ENCODE results near the gene PSMD11.
A peak's percentile ranks its signal among the peaks of the same experiment; 100 is the strongest.

PSMD11 gene

DNA sequence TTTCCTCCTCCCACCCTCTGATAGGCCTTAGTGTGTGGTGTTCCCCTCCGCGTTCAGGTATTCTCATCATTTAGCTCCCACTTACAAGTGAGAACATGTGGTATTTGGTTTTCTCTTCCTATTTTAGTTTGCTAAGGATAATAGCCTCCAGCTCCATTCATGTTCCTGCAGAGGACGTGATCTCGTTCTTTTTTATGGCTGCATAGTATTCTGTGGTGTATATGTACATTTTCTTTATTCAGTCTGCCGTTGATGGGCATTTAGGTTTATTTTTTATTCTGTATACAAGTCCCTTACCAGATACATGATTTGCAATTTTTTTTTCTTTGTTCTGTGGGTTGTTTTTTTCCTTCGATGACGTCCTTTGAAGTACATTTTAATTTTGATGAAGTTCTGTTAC, 23.6 kb downstream of the PSMD11 start:
- DNase-seq: no peak

DNA sequence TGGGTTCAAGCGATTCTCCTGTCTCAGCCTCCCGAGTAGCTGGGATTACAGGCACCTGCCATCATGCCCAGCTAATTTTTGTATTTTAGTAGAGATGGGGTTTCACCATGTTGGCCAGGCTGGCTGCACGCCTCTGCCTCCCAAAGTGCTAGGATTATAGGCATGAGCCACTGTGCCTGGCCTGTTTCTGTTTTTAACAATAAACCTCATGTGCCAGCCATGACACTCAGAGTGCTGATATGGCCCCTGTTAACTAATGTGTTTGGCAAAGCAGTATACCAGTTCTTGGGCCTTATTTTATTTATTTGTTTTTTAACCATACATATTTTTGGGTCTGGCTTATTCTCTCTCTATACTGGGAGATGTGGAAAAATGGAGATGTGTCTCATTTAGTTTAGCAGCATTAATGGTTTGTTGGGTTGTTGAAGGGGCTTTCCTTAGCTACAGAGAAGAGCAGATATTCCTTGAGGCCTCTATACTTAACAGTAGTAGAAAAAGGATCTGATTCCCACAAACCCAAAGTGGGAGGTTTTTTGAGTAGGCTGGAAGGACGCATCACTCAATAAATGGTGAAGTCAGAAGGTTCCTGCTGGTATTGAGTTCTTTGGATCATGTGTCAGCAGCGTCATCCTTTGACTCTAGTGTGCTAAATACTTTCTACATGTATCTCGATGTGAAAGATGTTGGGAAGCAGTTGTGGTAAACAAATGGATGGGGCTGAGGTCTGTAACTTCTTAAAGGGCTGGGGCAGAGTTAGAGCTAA, 26.3 kb downstream of the PSMD11 start:
- no peak for DNase-seq

DNA sequence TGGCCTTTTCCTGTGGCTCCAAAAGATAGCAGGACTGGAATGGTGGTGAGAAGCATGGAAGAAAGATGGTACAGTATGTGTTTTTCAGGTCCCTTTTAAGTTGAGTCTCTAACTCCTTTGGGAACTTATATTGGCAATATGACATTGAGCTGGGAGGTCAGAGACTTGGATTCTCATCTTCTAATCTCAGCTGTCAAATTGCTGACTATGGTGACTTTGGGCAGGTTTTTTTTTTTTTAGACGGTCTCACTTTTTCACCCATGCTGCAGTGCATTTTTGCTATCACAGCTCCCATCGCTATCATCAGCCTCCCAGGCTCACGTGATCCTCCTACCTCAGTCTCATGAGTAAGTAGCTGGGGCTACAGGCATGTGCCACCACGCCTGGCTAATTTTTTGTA, 27.3 kb downstream of the PSMD11 start:
- no peak for DNase-seq

DNA sequence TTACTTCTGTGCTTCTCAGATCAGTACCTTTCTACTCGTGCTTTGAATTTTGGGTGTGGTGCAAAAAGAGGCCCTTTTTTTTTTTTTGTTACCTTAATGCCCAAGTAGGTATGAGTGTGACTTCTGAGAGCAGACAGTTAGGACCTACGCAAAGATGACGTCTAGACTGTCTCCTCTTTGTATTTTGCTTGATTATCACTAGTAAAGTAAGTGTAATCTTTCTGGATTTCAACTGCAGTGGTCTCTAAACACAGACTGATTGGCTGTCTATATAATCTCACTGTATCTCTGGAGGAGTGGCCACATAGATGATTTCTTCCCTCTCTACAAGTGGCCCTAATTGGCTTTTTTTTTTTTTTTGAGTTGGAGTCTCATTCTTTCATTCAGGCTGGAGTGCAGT, 30.9 kb downstream of the PSMD11 start:
- no peak for DNase-seq

DNA sequence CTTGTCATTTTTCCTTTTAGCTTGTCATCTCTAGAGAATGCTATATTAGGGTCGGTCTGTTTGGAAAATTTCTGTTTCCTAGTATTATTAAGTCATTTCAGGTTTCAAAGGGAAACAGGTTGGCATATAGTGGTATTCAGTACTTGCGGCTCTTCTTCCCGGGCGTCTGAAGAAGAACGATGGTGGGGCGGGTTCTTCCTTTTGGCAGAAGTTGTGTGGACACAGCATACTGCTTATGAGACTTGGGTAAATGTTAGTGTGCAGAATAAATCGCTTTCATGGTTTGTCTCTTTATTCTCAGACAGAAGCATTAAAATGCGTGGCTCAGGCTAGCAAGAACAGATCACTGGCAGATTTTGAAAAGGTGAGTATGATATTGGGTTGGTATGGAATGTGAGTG, 32.9 kb downstream of the PSMD11 start:
- no peak for DNase-seq

DNA sequence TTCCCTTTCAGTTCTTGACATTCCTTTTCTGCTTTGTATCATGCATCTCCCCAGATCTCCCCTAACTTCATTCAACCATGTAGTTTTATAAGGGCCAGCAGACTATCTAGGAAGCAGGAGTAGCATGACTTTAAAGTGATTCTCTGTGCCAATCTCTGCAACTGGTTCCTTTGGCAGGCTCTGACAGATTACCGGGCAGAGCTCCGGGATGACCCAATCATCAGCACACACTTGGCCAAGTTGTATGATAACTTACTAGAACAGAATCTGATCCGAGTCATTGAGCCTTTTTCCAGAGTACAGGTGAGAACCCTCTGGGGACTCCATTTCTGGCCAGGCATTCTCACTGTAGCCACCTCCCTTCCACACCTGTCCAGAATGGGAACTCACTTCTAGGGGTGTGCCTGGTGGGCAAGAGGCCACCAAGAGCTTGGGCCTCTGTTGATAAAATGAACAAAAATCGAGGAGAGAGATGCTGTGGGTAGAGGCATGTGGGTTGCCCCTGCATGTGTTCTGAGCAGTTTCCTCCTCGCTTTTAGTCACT, 34.8 kb downstream of the PSMD11 start:
- no peak for DNase-seq

DNA sequence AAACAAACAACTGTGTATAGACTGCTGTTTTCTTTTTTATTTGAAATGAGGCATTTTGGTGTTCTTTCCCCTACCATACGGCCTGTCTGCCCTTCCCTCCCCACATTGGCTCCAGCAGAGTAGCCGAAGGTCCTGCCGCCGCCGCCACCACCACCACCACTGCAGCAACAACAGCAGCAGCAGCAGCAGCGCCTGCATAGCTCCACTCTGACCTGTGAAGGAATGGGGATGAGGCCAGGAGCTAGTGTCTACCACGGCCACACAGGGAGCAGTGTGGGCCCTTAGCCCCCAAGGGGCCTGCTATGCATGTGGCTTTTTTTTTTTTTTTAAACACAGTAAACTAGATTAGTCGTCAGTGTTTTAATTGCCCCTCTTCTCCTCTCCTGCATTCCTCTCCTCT, 36.9 kb downstream of the PSMD11 start:
- DNase-seq: no peak

DNA sequence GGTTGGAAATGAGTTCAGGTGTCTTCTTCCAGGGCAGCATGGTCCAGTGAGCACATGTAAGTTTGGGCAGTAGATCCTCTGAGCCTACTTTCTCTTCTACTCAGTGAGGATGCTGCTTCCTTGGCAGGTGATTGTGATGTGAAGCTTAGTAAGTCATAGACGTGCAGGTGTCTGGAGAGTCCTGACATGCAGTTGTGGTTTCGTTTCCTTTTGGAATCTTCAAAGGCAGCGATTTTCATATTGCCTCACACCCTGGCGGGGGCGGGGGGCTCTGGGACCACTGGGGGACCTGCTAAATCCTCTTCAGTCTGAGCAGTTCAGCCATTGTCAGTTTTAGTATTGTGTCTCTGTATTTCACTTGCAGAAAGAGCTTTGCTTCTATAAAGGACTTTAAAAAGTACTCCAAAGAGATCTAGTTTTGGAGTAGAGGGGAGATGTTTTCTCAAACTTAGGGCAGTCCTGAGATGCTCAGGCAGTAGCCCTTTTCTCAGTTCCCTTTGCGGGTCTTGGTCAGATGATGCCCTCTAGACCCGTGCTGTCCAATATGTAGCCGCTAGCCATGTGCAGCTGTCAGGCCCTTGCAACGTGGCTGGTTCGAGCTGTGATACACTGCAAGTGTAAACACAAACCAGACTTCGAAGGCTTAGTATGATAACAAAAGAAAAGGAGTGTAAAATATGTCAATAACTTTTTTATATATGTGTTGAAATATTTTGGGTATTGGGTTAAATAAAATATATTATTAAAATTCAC, 38.4 kb downstream of the PSMD11 start:
- DNase-seq: no peak

DNA sequence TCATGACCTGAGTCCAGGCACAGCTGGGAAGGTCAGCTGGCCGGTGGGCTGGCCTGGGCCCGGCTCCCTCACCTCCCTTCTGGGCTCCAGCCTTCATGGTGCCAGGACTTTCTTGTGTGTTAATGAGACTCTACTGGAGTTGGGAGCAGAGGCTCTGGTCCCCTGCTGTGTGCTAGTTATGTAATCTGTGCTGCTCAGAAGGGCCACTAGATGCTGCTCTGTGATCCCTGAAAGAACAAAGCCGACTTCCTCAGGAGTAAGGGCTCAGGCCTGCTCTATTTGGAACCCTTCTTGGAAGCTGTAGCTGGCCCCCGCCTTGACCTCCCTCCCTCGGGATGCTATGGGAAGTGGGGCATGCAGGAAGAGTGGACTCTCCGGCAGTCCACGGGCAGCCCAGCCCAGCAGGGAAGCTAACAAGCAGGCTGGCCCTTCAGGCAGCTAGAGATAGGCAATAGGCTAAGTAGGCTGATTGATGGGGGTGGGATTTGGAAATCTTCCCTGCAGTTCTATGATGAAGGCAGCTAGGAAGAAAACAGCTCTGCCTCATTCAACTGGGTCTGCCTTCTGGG, 39.2 kb downstream of the PSMD11 start:
- peak; percentile 9 for DNase-seq

DNA sequence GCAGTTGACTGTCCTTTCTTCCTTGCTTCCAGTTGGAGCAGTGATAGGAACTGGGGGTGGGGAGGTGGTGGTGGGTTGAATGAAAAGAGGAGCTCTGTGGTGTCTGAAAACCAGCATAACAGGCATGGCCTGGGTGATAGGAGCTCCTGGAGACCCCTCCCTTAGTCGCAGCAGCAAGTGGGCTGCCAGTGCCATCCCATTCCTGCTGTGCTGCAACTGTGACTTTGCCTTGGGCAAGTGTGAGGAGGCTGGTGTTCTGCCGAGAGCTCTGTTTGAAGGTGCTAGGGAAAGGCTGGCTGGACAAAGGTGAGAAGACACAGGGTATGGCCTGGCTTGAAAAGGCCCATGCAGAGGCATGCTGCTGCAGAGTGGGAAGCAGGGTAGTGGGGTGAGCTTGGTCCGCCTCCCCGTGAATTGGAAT, 39.7 kb downstream of the PSMD11 start:
- DNase-seq: no peak

DNA sequence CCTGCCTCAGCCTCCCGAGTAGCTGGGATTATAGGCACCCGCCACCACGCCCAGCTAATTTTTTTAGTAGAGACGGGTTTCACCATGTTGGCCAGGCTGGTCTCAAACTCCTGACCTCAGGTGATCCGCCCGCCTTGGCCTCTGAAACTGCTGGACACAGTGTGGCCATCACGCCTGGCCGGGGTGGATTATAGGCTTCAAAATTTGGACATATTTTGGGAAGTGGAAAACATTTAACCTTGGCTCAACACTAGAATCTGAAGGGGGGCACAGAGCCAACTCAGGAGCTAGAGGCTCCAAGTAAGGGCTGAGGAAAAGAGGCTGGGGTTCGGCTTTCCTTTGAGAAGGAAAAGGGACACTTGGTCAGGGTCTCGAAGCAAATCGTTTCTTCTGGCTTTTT, 40.3 kb downstream of the PSMD11 start:
- DNase-seq: no peak

DNA sequence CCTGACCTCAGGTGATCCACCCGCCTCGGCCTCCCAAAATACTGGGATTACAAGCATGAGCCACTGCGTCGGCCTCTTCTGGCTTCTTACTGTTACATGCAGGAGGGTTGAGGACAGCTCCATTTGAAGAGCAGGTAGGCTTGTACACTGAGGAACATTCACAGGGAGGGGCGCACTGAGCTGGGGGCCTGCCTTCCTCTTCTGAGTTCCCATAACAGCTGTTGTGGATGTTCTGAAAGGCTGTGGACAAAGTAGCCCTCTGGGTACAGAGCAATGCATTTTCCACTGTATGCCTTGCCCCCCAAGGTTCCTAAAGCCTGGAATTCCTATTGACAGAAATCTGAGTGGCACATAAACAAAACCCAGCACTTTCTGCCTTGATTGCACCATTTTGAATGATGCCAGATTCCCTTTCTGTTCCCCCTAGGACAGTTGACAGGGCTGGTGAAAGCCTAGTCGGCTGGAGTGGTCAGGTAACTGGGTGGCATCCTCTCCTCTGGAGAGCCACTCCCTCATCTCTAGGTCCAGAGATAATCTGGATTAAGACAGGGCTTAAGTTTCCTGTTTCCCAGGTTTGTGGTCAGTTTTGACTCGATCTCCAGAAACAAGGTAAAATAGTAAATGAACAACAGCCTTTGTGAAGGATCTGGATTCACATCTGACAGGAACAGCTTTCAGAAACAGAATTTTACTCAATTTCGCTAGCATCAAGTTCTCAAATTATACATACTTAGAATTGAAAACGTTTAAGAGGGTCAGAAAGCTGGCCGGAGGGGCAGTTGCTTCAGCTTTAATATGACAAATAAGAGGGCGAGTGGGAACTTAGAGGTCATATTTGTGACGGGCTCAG, 41.2 kb downstream of the PSMD11 start:
- DNase-seq: no peak

DNA sequence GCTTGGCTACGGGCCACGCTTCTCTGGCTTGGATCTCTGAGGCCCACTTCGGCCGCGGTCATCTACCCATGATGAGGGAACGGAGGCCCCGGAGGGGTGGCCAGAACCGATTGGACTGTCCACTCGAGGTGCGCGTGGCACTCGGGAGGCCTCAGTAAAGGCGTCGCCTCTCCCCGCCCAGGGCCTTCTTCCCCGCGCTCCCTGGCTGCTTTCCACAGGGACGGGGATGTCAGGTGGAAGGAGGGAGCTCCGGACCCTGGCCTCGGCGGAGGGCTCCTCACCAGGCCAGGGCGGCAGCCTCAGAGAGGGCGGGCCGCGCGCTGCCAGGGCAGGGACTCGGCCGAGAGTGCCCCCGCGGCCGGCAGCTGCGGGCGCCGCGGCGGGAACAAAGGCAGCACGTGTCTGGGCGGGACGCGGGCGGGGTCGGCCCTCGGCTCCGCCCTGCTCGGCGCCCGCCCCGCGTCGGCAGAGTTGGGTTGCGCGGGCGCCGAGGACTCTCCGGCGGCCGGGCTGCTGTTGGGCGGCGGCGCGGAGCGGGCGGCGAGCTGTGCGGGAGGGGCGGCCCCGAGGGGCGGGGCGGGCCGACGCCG, 41.9 kb downstream of the PSMD11 start:
- DNase-seq: peak; percentile 49

DNA sequence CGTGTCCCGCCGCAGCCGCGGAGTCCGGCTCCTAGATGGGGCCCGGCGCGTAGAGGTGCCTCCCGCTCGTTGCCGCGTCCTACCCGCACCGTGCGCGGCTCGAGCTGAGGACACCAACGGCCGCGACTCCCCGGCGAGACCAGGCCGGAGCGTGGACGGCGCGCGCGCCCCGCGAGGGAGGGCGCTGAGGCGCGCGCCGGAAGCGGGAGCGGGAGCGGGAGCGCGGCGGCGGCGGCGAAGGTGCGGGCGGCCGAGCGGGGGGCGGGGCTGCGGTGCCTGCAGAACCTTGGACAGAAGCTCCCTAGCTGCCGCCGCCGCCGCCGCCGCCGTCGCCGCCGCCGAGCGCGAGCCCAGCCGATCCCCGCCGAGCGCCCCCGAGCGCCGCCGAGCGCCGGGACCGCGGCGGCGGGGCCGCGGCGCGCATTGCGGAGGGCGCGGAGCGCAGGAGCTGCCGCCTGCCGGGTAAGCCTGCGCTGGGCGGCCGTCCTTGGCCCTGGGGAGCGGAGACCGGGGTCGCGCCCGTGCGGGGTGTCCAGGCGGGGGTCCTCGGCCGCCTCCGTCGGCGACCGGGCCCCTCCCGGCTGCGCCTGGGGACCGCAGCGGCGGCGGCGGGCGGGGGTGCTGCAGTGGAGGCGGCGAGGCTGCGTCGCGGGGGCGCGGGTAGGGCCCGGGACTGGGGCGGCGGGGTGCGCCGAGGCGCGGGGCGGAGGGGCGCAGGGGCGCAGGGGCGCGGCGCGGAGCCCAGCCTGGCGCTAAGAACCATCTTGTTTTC, 42.6 kb downstream of the PSMD11 start, which contains the start of gene CDK5R1:
CDK5R1 (plus strand) TSS at position 293 of the 772 bp plus-strand sequence. CDS start 628 bp downstream, outside the sequence.
- peak; percentile 37 for DNase-seq

DNA sequence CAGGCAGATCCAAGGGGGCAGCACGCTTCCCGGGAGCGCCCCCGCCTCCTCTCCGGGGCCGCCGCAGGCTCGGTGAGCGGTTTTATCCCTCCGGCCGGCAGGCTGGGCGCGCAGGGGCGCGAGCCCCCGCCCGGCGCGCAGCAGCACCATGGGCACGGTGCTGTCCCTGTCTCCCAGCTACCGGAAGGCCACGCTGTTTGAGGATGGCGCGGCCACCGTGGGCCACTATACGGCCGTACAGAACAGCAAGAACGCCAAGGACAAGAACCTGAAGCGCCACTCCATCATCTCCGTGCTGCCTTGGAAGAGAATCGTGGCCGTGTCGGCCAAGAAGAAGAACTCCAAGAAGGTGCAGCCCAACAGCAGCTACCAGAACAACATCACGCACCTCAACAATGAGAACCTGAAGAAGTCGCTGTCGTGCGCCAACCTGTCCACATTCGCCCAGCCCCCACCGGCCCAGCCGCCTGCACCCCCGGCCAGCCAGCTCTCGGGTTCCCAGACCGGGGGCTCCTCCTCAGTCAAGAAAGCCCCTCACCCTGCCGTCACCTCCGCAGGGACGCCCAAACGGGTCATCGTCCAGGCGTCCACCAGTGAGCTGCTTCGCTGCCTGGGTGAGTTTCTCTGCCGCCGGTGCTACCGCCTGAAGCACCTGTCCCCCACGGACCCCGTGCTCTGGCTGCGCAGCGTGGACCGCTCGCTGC, 43.3 kb downstream of the PSMD11 start:
- DNase-seq: no peak

DNA sequence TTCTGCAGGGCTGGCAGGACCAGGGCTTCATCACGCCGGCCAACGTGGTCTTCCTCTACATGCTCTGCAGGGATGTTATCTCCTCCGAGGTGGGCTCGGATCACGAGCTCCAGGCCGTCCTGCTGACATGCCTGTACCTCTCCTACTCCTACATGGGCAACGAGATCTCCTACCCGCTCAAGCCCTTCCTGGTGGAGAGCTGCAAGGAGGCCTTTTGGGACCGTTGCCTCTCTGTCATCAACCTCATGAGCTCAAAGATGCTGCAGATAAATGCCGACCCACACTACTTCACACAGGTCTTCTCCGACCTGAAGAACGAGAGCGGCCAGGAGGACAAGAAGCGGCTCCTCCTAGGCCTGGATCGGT, 43.9 kb downstream of the PSMD11 start:
- DNase-seq: no peak

DNA sequence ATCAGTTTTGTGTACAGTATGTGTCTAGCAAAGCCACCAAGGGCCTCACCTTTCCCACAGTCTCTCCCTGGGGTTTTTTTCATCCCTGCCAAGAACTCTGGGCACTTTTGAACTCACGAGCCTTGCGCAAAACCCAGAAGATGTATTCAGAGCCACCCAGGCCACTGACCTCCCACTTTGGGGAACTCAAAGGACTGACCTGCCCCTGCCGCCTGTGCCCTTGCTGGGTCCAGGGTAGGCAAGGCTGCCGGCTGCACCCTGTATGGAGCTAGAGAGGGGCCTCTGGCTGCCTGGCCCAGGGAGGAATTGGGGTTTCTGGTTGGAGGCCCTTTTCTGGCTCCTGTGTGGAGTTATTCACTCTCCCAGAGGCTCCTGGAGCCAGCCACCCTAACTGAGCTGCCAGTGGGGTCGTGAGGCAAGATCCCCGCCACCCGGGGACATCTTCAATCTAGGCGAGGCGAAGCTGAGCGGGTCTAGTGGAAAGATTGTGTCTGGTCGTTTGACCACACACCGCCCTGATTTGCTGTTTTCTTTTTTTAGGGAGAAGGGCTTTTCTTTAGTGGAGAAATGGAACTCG, 44.4 kb downstream of the PSMD11 start:
- DNase-seq: no peak

DNA sequence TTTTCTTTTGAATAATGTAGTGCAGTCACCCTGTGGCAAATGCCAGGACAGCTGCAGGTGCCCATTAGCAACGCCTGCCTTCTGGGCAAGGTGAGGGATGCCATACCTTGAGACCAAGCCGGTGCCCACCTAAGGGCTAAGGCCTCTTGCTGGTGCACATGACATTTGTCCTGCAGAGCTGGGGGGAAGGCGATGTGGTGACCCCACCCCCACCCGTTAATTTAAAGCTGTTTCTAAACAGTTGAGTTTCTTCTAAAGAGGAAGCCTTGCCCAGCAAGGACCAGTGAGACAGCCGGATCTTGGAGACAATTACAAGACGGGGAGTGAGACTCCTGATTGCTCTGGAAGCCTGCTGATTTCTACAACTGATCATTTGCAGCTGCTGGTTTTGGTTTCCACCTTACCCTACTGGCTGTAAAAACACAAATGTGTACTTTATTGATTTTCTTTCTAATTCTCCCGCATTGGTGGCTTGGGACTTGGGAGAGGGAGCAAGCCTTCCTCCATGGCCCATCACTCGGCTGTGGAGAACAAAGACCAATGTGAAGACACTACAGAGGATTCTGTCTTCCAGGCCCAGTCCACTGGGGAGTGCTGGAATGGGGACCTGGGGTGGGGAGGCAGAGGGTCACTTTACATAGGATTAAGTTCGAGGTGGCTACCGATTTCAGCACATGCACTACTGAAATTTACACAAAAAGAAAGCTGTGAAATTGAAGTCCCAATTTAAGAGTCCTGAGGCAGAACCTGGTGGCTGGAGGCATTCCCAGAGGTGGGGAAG, 45.2 kb downstream of the PSMD11 start:
- DNase-seq: no peak

DNA sequence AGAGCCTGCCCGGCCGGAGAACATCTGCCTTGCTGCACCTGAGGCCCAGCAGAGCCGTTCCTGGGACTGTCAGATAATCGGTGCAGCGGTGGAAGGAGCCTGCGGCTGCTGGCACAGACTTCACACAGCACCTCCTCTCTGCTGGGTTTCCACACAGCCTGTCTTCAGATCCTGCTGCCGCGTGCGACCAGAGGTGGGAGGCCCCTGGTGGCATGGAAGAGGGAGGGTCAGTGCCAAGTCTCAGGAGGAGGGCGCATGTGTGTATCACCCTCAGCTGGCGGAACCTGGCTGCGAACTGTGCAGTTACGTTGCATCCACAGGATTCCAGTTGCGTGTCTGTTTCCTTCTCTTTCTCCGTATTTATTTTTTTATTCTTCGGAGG, 45.8 kb downstream of the PSMD11 start:
- no peak for DNase-seq
